ENCODE data around the gene STAMBP.

- no peak for TF ChIP-seq CTCF (IDR thresholded peaks at IDR 0.05)
- TF ChIP-seq POLR2A (IDR thresholded peaks at IDR 0.05) = no peak
Observed at GRCh38 chr2:73844087-73844486, 15.3 kb downstream of the STAMBP start.

Data from breast epithelium (tissue), 3 donors.